ENCODE data around the gene PSME3IP1.

The PSME3IP1 gene

GRCh38 chr16:57148481-57148880 lies 37.4 kb downstream of the PSME3IP1 start:
- no peaks in the 10 kb centered on the region for H3K4me1 ChIP-seq (ENCODE audit: control insufficient read depth, insufficient read depth, low read length)
- H3K36me3 ChIP-seq (ENCODE audit: control insufficient read depth in 2 of 2, insufficient read depth in 1 of 2, low read length in 2 of 2) = peaks cover 7 to 24% of the 10 kb centered on the region in 2 experiments; a peak in 1 of 3 replicates
- TF ChIP-seq YY1 (tag by site-specific recombination; IDR thresholded peaks at IDR 0.05) = no peak
- TF ChIP-seq ZNF76 (tag by site-specific recombination; IDR thresholded peaks at IDR 0.05; ENCODE audit: borderline replicate concordance, low read depth) = no peak
- no peak for TF ChIP-seq ZNF112 (tag by site-specific recombination; IDR thresholded peaks at IDR 0.05)
- TF ChIP-seq ZNF530 (tag by site-specific recombination; IDR thresholded peaks at IDR 0.05; ENCODE audit: low read depth) = no peak
- TF ChIP-seq ZBTB10 (tag by site-specific recombination; IDR thresholded peaks at IDR 0.05) = no peak
- TF ChIP-seq ZNF132 (tag by site-specific recombination; IDR thresholded peaks at IDR 0.05; ENCODE audit: borderline replicate concordance) = no peak
- TF ChIP-seq MYNN (tag by site-specific recombination; IDR thresholded peaks at IDR 0.05; ENCODE audit: borderline replicate concordance) = no peak
- no peak for TF ChIP-seq ZNF398 (tag by site-specific recombination; IDR thresholded peaks at IDR 0.05)
- TF ChIP-seq ZNF677 (tag by site-specific recombination; IDR thresholded peaks at IDR 0.05) = no peak
- no peak for TF ChIP-seq ZSCAN16 (tag by site-specific recombination; IDR thresholded peaks at IDR 0.05)
- TF ChIP-seq ZNF624 (tag by site-specific recombination; IDR thresholded peaks at IDR 0.05) = no peak
- TF ChIP-seq ZNF701 (tag by site-specific recombination; IDR thresholded peaks at IDR 0.05) = no peak
- TF ChIP-seq ZBTB8A (tag by site-specific recombination; IDR thresholded peaks at IDR 0.05) = no peak
- TF ChIP-seq SCRT1 (tag by site-specific recombination; IDR thresholded peaks at IDR 0.05; ENCODE audit: borderline replicate concordance) = no peak
- no peak for TF ChIP-seq ZEB2 (tag by site-specific recombination; IDR thresholded peaks at IDR 0.05)
- TF ChIP-seq SALL2 (tag by site-specific recombination; IDR thresholded peaks at IDR 0.05; ENCODE audit: borderline replicate concordance) = no peak
- TF ChIP-seq ZBTB20 (tag by site-specific recombination; IDR thresholded peaks at IDR 0.05) = no peak
- no peak for TF ChIP-seq WT1 (tag by site-specific recombination; IDR thresholded peaks at IDR 0.05)
- no peak for TF ChIP-seq ZNF843 (tag by site-specific recombination; IDR thresholded peaks at IDR 0.05)
- TF ChIP-seq HOXD13 (CRISPR knock-in tag; IDR thresholded peaks at IDR 0.05; ENCODE audit: borderline replicate concordance) = no peak
- no peaks in the 10 kb centered on the region for H3K9me3 ChIP-seq (ENCODE audit: control insufficient read depth, insufficient read depth, low read depth, low read length)
- no peak overlapping the region for H3K27ac ChIP-seq (ENCODE audit: extremely low read depth, low read depth, low read length)
- ChIA-PET CTCF (interaction anchor here (0.6 to 1.4 kb wide), 4 partner anchors 26 to 405 kb away, joined by 3 to 5 read pairs (median 3); no protein-coding TSS in a partner anchor), POLR2A (no interaction called here)
- no peak overlapping the region for H3K4me3 ChIP-seq (ENCODE audit: low read depth, low read length)

- no peaks in the 10 kb centered on the region for H3K4me1 ChIP-seq (ENCODE audit: control insufficient read depth, insufficient read depth, low read length)
- POLR2A ChIA-PET = interaction anchor here (0.5 kb wide), 1 partner anchor 35 kb away, joined by 6 read pairs; no protein-coding TSS in a partner anchor
- H3K4me3 ChIP-seq (ENCODE audit: low read depth, low read length) = no peak overlapping the region
- H3K9me3 ChIP-seq (ENCODE audit: control insufficient read depth, insufficient read depth, low read depth, low read length) = no peaks in the 10 kb centered on the region
- H3K27ac ChIP-seq (ENCODE audit: extremely low read depth, low read depth, low read length) = no peak overlapping the region
- peaks cover 0 to 16% of the 10 kb centered on the region in 2 experiments; a peak in 1 of 3 replicates for H3K36me3 ChIP-seq (ENCODE audit: control insufficient read depth in 2 of 2, insufficient read depth in 1 of 2, low read length in 2 of 2)
- CTCF ChIA-PET = interaction anchor here (0.6 to 1.4 kb wide), 3 partner anchors 63 to 815 kb away, joined by 3 to 4 read pairs (median 3); no protein-coding TSS in a partner anchor
- TF ChIP-seq OSR2 (tag by site-specific recombination; IDR thresholded peaks at IDR 0.05) (no peak), ZNF548 (tag by site-specific recombination; IDR thresholded peaks at IDR 0.05) (no peak), ZNF19 (tag by site-specific recombination; IDR thresholded peaks at IDR 0.05; ENCODE audit: low read depth) (no peak), SP2 (tag by site-specific recombination; IDR thresholded peaks at IDR 0.05) (no peak), HIC1 (tag by site-specific recombination; IDR thresholded peaks at IDR 0.05) (no peak), TCF7L2 (IDR thresholded peaks at IDR 0.05; ENCODE audit: borderline replicate concordance, low read depth, low read length) (no peak), GFI1B (tag by site-specific recombination; IDR thresholded peaks at IDR 0.05) (no peak)
These were observed 38.2 kb downstream of the PSME3IP1 start for GRCh38 chr16:57147381-57148221.

Measured in HEK293 (cell line).